DMS114 treated with DMSO at 0.1 percent for 48 hours (cell line): ENCODE results near the gene PCDH9.

Experiments used
- DNase-seq: peaks from one replicate; lab custom pipeline; 2025; ENCODE audit not compliant: unreplicated experiment; lab: John Stamatoyannopoulos, UW

Gene PCDH9

DNA sequence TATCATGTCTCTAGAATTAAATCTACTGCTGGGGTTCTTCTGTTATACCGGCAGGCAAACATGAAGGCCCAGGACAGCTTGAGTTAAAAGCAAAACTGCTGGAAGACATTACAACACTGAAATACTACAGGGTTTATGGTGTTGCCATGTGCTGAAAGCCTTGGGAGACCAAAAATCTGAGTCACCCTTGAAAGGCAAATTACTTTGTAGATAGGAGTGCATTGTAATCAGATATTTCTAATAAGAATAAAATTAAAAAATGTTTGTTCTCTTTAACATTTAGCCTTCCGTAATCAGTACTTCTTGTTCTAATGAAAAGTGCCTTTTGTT lies 181.3 kb downstream of the PCDH9 start:
- DNase-seq: no peak

DNA sequence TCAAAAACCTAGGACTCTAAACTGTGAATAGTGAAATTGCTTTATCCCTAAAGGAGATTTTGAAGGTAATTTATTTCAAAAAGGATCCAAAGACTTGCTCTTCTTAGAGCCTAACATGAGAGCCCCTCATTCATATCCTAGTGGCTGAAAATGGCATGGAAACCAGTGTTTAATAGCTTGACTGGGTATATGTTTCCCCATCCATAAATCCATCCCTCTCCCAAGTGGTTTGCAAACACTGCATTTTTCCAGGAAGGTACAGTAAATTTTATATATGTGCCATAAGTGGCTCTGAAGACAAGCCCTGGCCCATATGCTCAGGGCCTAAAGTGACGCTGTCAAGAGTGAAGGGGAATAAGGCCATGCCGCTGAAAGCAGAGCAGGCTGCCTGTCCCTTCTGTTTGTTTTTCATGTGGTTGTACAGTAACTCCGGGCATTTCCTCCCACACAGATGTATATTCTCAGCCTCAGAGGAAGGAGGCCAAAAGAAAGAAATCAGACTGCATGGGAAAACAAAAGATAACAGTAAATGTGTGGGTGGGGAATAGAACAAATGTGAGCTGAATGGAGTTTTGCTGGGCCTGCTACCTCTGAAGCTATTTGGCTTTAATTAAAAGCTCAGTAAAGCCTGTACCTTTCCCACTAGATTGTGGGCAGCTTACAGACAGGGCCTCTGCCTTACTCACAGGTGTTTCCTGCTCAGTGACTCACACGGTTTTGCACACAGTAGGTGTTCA lies 181.9 kb downstream of the PCDH9 start:
- DNase-seq: no peak

GRCh38 chr13:67045357-67045756 lies 184.8 kb downstream of the PCDH9 start:
- no peak for DNase-seq

- DNase-seq: no peak
Observed at GRCh38 chr13:67043901-67044300, 186.2 kb downstream of the PCDH9 start.

- no peak for DNase-seq
Observed at GRCh38 chr13:67042556-67042955, 187.6 kb downstream of the PCDH9 start.

DNA sequence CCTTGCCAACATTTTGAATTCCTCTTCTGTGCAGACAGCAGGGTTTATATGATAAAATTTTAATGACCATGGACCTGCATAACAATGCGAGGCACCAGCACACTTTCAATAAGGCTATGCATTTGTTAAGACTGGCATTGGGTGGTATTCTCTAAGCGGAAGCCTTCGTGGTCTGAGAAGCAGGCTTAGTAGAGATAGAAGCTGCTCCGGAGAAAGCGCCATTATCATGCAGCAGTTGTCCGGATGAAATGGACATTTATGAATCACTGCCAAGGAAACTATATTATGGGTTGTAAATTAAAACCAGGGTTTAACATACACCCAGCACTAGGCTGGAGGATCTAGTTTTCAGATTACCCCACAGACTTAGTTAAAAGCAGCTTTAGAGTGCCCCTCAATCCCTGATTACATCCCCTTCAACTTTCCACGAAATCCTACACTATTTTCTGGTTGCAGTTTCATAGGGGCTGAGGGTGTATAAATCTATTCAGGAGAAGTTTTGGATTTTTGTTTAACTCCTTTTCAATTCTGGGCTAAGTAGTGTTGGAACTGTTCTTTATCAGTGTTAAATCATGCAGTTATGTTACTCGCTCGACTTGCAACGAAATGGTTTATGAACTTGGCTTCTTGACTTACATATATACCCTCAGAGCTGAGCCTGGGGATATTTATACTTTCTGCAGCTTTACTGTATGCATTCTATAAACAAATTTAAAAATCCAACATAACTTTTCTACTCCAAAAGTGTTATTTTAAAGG lies 193.3 kb downstream of the PCDH9 start:
- peak; percentile 12 for DNase-seq

GRCh38 chr13:67033170-67033569 lies 197.0 kb downstream of the PCDH9 start:
- no peak for DNase-seq

DNA sequence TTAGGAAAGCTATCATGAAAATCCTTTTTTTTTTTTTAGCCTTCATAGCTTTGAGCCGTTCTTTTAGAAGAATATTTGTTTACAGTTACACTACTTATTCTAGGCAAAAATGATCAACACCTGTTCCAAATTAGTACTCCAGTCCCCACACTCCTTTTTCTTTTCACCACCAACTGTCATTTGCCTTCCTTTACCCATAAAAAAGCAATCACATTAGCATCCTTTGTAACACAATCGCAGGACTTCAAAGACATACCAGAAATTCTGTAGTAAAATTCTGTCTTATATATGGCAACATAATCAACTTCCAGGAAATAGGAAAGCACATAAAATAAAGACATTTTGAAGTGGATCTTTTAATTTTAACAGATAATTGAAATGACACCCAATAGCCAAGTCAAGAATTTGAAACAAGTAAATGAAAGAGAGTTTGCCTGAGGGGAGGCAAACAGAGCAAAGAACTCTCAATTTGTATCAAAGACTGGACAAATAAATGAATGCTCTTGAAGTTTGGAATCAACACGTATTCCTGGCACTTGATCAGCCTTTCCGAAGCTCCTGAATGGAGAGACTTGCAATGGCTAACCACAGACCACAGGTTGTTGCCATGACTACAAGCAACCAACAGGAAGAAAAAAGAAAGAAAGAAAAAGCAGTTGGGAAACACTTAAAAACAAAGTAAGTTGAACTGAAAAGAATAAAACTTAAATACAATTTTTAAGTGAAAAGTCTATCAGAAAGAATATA lies 206.8 kb downstream of the PCDH9 start:
- no peak for DNase-seq

- no peak for DNase-seq
Observed at GRCh38 chr13:67018775-67019174, 211.4 kb downstream of the PCDH9 start.

GRCh38 chr13:67017276-67017675 lies 212.9 kb downstream of the PCDH9 start:
- DNase-seq: no peak

DNA sequence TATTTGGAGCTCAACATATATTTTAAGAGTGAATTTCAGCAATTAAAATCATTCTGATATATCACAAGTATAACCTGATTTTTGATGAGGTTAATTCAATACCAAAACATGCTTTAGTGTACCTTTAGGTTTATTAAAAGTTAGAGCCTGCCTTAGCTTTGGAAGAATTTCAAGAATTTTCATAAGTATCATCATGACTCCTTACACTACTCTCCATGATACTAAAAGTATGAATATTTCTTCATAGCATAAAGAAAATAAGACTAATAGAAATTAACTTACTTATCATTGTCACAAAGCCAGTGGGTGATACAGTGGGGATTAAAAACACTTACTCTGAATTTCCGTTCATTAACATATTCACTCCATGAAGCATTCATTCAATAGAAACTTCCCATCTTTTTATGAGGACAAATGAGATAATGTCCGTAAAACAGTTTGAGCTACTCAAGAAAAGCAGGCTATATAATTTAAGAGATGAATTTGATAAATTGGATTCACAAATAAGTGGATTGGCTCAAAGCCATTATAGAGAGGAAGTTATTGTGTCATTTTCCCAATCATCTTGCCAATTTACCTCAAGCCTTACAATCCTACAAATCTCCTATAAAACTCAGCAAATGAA lies 214.0 kb downstream of the PCDH9 start:
- no peak for DNase-seq

DNA sequence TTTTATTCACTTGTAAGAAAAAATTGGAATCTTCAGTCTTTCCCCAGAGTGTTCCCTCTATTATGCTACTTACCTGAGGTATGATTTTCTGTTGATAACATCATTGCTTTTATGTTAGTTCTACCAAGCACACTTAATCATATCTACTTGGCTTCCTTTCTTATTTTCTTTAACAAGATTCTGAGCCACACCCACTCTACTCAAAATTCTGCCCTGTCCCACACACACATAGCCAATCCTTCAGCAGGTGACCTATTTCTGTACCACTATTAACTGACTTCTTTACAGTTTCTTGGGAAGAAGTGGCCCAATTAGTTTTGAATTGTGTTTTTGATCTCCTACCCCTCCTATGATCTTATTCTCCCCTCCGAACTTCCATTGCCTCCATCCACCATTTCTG lies 215.7 kb downstream of the PCDH9 start:
- DNase-seq: no peak

GRCh38 chr13:67013709-67014108 lies 216.4 kb downstream of the PCDH9 start:
- no peak for DNase-seq

DNA sequence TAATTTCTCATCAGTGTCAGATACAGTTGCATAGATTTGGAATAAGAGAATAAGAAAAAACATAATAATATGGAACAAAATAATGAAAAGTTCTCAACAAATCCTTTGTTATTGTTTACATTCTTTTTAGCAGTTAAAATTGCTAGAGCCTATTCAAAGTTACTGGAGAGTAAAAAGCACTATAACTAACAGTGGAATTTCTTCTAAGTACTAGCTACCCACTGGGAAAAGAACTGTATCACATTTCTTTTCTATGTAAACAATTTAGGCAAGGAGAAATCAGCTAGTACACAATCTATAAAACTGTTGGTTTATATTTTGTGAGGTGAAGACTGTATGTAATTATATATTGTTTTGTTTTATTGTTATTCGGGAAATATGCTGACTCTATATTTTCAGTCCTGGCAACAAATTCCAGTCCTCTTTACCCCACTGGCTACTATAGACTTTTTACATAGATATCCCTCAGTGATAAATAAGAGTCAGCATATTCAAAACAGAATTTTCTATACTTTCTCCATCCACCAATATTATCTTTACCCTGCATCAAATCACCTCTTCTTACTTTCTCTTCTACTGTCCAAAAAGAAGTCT lies 222.0 kb downstream of the PCDH9 start:
- no peak for DNase-seq

GRCh38 chr13:67004511-67004910 lies 225.6 kb downstream of the PCDH9 start:
- DNase-seq: no peak

GRCh38 chr13:67003743-67004142 lies 226.4 kb downstream of the PCDH9 start:
- no peak for DNase-seq

DNA sequence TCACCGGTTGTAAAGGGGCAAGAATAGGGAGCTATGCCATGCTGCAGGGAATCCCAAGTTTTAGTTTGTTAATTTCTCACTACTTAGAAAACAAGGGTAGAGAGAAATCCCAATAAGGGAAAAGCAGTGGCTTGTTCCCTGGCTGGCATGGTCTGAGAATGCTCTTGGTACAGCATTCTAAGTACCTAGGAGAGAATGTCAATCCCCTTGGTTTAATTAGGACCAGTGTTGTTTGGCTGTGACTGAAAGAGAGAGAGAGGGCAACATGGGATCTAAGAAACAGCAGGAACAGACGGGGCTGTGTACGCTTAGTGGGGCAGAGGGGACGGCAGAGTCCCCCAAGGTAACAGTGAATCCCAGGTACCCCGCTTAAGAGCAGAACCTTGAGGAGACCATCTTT lies 228.8 kb downstream of the PCDH9 start:
- DNase-seq: no peak

GRCh38 chr13:66996503-66996902 lies 233.6 kb downstream of the PCDH9 start:
- DNase-seq: no peak

DNA sequence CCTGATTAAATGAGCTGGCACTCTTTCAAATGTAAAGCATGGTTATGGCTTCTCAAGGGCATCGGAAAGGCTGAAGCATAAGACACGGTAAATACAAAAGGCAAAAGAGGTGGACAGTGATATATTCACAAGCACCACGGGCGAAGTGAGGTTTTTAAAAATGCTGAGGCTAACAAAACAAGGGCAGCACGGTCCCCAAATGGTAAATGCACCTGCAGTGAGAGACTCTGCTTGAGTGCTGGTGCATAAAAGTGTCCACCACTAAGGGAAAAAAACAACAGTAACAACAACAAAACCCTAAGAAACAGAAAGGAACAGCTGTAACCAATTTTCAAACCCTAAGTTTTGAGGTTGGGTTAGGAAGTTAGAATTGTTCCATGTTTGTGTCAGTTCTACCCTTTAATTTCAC lies 234.9 kb downstream of the PCDH9 start:
- no peak for DNase-seq

DNA sequence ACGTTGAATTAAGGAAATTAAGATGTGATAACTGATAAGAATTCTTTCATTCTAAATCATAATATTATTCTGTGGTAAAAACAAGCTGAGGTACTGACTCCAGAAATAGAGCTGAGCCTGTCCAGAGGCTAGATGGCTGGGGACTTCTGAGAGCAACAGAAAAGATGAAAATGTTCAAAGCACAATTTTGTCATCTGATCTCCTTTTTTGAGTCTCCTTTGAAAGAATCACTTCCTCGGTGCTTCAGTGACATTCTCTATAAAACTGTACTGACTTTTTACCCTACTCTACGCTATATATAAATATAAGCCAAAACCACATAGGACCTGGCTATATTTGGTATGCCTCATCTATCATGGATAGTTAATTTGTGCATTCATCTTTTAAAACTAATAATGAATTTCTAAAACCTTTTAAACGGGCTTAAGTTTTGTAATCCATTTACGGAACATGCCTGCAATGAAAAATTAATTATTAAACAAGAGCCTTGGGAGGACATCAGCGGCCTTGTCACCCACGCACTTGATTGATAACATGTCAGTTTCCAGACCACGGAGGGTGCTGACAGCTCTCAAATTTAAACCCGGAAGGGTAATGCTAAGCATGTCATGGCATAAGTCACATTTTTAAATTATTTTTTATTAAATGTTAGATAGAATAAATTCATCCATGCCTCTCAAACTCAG lies 235.5 kb downstream of the PCDH9 start:
- DNase-seq: no peak

GRCh38 chr13:66994097-66994496 lies 236.0 kb downstream of the PCDH9 start:
- peak; percentile 32 for DNase-seq
